Activated CD4-positive, alpha-beta T cell treated with anti-CD3 and anti-CD28 coated beads, Interleukin-2, amount 50 U/mL, for 24 hours (primary cell): ENCODE data around the gene CHTF8.
"Not testable (repeated sequence)": the region's sequence is repeated elsewhere in the genome, so short reads cannot be mapped to it uniquely, and the experiment has no call there.

ENCODE experiments used
- DNase-seq, 2 donors: peaks; one replicate each; pipeline ENCODE4 v3.0.0-alpha.2; 2020; ENCODE audit warnings: low read depth in 1 of 2, low spot score in 1 of 2

The CHTF8 gene

GRCh38 chr16:69132424-69133252, at the start of gene CHTF8, which contains the start of gene UTP4:
CHTF8 (minus strand) TSS chr16:69132588; CDS start chr16:69121458, 11,130 bp downstream.
UTP4 (plus strand) TSS chr16:69132649; CDS start chr16:69133460, 811 bp downstream.
- peak; percentile 79 to 80 for DNase-seq

- DNase-seq: no peak
Observed at GRCh38 chr16:69180011-69180338, 47.6 kb upstream of the CHTF8 start.

- DNase-seq: no peak
Observed at GRCh38 chr16:69179328-69180010, 47.1 kb upstream of the CHTF8 start.

GRCh38 chr16:69176033-69176800, 43.8 kb upstream of the CHTF8 start:
- DNase-seq: no peak

GRCh38 chr16:69171325-69172084, 39.1 kb upstream of the CHTF8 start:
- no peak for DNase-seq

GRCh38 chr16:69169607-69170352, 37.4 kb upstream of the CHTF8 start:
- no peak for DNase-seq

GRCh38 chr16:69169051-69169450, 36.7 kb upstream of the CHTF8 start:
- DNase-seq: no peak

GRCh38 chr16:69166946-69167930, 34.9 kb upstream of the CHTF8 start:
- DNase-seq: no peak

- peak; percentile 57 to 81 for DNase-seq
Observed at GRCh38 chr16:69166221-69166833, 33.9 kb upstream of the CHTF8 start.

- no peak for DNase-seq
Observed at GRCh38 chr16:69165584-69165983, 33.2 kb upstream of the CHTF8 start.

GRCh38 chr16:69160192-69160591, 27.8 kb upstream of the CHTF8 start:
- DNase-seq: no peak

GRCh38 chr16:69157196-69157595, 24.8 kb upstream of the CHTF8 start:
- DNase-seq: no peak

GRCh38 chr16:69150146-69150865, 17.9 kb upstream of the CHTF8 start:
- DNase-seq: peak in 1 of 2 donors; percentile 57

- DNase-seq: not testable (repeated sequence)
Observed at GRCh38 chr16:69149621-69150020, 17.2 kb upstream of the CHTF8 start.

GRCh38 chr16:69145658-69146057, 13.3 kb upstream of the CHTF8 start:
- DNase-seq: no peak

GRCh38 chr16:69143116-69143515, 10.7 kb upstream of the CHTF8 start:
- no peak for DNase-seq

- no peak for DNase-seq
Observed at GRCh38 chr16:69141936-69142335, 9.5 kb upstream of the CHTF8 start.

GRCh38 chr16:69141014-69141413, 8.6 kb upstream of the CHTF8 start:
- no peak for DNase-seq
